H1 (cell line): Measurements from ENCODE around the gene NT5C.

Source experiments
- ATF3 ChIP-seq: IDR thresholded peaks from 2 replicates; pipeline ENCODE4 v1.6.1; 2011; ENCODE audit warnings: low read depth, mild to moderate bottlenecking, low read length; ENCODE audit not compliant: insufficient read depth
- GABPA ChIP-seq: IDR thresholded peaks from 2 replicates; pipeline ENCODE4 v1.6.1; 2011; ENCODE audit warnings: mild to moderate bottlenecking, low read length, moderate library complexity, borderline replicate concordance; ENCODE audit not compliant: insufficient read depth

- TF ChIP-seq GABPA: peak; percentile 79; the same call in 1 of the 2 replicates
- TF ChIP-seq ATF3: no peak
Observed at GRCh38 chr17:75113798-75114551, 17.6 kb downstream of the NT5C start.
